HEK293 (cell line): ENCODE measurements around the gene CDYL2.

Experiments
- CTCF ChIA-PET: fragments of 350-600 bp; formaldehyde crosslinking; extraction: SDS; loops from one replicate; lab custom pipeline; 2021; ENCODE audit warnings: antibody characterized with exemption; lab: Yijun Ruan, JAX
- POLR2A ChIA-PET: fragments of 300-600 bp; formaldehyde crosslinking; extraction: SDS; loops from one replicate; lab custom pipeline; 2020; ENCODE audit warnings: antibody characterized with exemption, inconsistent platforms; lab: Yijun Ruan, JAX
- H3K27ac ChIP-seq: fragments of 200-500 bp; sonication (Bioruptor generic); 2 replicates; pipeline ENCODE4 v1.5.1; 2014; ENCODE audit warnings: low read depth, low read length, control low read depth, inconsistent platforms; ENCODE audit errors: extremely low read depth
- H3K36me3 ChIP-seq, 2 experiments: fragments of 200-500 bp in 1 of 2; sonication (Bioruptor generic) in 1 of 2; 1 replicate in 1 of 2; 2 replicates in 1 of 2; pipeline ENCODE4 v1.5.1; 2014 to 2017; ENCODE audit warnings: inconsistent platforms in 2 of 2, low read length in 2 of 2; ENCODE audit not compliant: control insufficient read depth in 2 of 2, insufficient read depth in 1 of 2
- H3K4me1 ChIP-seq: fragments of 200-500 bp; sonication (Bioruptor generic); 2 replicates; pipeline ENCODE4 v1.5.1; 2014; ENCODE audit warnings: mild to moderate bottlenecking, low read length, inconsistent platforms; ENCODE audit not compliant: control insufficient read depth, insufficient read depth
- H3K4me3 ChIP-seq: 2 replicates; pipeline ENCODE4 v1.5.1; 2011; ENCODE audit warnings: low read depth, mild to moderate bottlenecking, control low read depth, low read length, moderate library complexity
- H3K9me3 ChIP-seq: fragments of 200-500 bp; sonication (Bioruptor generic); 2 replicates; pipeline ENCODE4 v1.5.1; 2014; ENCODE audit warnings: low read depth, low read length, inconsistent platforms; ENCODE audit not compliant: control insufficient read depth, insufficient read depth
- BCL11B ChIP-seq: fragments of 450-650 bp; formaldehyde crosslinking; IDR thresholded peaks from 2 replicates; pipeline ENCODE4 v1.5.1; 2016; ENCODE audit warnings: low read depth, missing biosample characterization, missing genetic modification characterization
- KLF1 ChIP-seq: fragments of 450-650 bp; formaldehyde crosslinking; IDR thresholded peaks from 2 replicates; pipeline ENCODE4 v1.5.1; 2016; ENCODE audit warnings: missing biosample characterization, missing genetic modification characterization
- MYNN ChIP-seq: fragments of 450-650 bp; formaldehyde crosslinking; IDR thresholded peaks from 2 replicates; pipeline ENCODE4 v1.5.1; 2016; ENCODE audit warnings: missing biosample characterization, missing genetic modification characterization, borderline replicate concordance
- SCRT1 ChIP-seq: fragments of 450-650 bp; formaldehyde crosslinking; IDR thresholded peaks from 2 replicates; pipeline ENCODE4 v1.5.1; 2016; ENCODE audit warnings: missing biosample characterization, missing genetic modification characterization, borderline replicate concordance
- TSHZ1 ChIP-seq: fragments of 450-650 bp; formaldehyde crosslinking; IDR thresholded peaks from 2 replicates; pipeline ENCODE4 v1.5.1; 2016; ENCODE audit warnings: missing biosample characterization, missing genetic modification characterization, borderline replicate concordance
- ZBTB48 ChIP-seq: fragments of 450-650 bp; formaldehyde crosslinking; IDR thresholded peaks from 2 replicates; pipeline ENCODE4 v1.5.1; 2016; ENCODE audit warnings: missing biosample characterization, missing genetic modification characterization
- ZNF529 ChIP-seq: fragments of 450-650 bp; formaldehyde crosslinking; IDR thresholded peaks from 2 replicates; pipeline ENCODE4 v1.5.1; 2017; ENCODE audit warnings: missing genetic modification characterization, missing biosample characterization; ENCODE audit not compliant: insufficient replicate concordance
- ZNF561 ChIP-seq: fragments of 450-650 bp; IDR thresholded peaks from 2 replicates; pipeline ENCODE4 v1.5.1; 2018; ENCODE audit warnings: missing biosample characterization, missing genetic modification characterization, borderline replicate concordance
- ZNF624 ChIP-seq: fragments of 450-650 bp; formaldehyde crosslinking; IDR thresholded peaks from 2 replicates; pipeline ENCODE4 v1.5.1; 2017; ENCODE audit warnings: missing biosample characterization, missing genetic modification characterization
- ZNF658 ChIP-seq: fragments of 450-650 bp; formaldehyde crosslinking; IDR thresholded peaks from 2 replicates; pipeline ENCODE4; 2016; ENCODE audit warnings: missing biosample characterization, missing genetic modification characterization
- TF ChIP-seq, protein P1 (sequence below): fragments of 450-650 bp; formaldehyde crosslinking; IDR thresholded peaks from 2 replicates; pipeline ENCODE4 v1.5.1; 2017; ENCODE audit warnings: missing biosample characterization, missing genetic modification characterization
- TF ChIP-seq, protein P2 (sequence below): fragments of 450-650 bp; formaldehyde crosslinking; IDR thresholded peaks from 2 replicates; pipeline ENCODE4 v1.5.1; 2016; ENCODE audit warnings: missing biosample characterization, missing genetic modification characterization
- TF ChIP-seq, protein P3 (sequence below): fragments of 450-650 bp; formaldehyde crosslinking; IDR thresholded peaks from 2 replicates; pipeline ENCODE4 v1.5.1; 2017; ENCODE audit warnings: missing biosample characterization, missing genetic modification characterization
- TF ChIP-seq, protein P4 (sequence below): fragments of 450-650 bp; formaldehyde crosslinking; IDR thresholded peaks from 2 replicates; pipeline ENCODE4 v1.5.1; 2017; ENCODE audit warnings: missing biosample characterization, missing genetic modification characterization

The CDYL2 gene

GRCh38 chr16:80807906-80808305, 3.5 kb upstream of the CDYL2 start (continued):
- TF ChIP-seq SCRT1 (tag by site-specific recombination): no peak
- no peak for TF ChIP-seq ZNF561 (tag by site-specific recombination)
- TF ChIP-seq KLF1 (tag by site-specific recombination): no peak
- TF ChIP-seq ZBTB48 (tag by site-specific recombination): no peak
- TF ChIP-seq, protein P1, sequence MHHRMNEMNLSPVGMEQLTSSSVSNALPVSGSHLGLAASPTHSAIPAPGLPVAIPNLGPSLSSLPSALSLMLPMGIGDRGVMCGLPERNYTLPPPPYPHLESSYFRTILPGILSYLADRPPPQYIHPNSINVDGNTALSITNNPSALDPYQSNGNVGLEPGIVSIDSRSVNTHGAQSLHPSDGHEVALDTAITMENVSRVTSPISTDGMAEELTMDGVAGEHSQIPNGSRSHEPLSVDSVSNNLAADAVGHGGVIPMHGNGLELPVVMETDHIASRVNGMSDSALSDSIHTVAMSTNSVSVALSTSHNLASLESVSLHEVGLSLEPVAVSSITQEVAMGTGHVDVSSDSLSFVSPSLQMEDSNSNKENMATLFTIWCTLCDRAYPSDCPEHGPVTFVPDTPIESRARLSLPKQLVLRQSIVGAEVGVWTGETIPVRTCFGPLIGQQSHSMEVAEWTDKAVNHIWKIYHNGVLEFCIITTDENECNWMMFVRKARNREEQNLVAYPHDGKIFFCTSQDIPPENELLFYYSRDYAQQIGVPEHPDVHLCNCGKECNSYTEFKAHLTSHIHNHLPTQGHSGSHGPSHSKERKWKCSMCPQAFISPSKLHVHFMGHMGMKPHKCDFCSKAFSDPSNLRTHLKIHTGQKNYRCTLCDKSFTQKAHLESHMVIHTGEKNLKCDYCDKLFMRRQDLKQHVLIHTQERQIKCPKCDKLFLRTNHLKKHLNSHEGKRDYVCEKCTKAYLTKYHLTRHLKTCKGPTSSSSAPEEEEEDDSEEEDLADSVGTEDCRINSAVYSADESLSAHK (tag by site-specific recombination): no peak
- TF ChIP-seq ZNF529 (tag by site-specific recombination): no peak
- no peak for TF ChIP-seq ZNF624 (tag by site-specific recombination)
- TF ChIP-seq, protein P2, sequence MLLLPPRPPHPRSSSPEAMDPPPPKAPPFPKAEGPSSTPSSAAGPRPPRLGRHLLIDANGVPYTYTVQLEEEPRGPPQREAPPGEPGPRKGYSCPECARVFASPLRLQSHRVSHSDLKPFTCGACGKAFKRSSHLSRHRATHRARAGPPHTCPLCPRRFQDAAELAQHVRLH: no peak

DNA sequence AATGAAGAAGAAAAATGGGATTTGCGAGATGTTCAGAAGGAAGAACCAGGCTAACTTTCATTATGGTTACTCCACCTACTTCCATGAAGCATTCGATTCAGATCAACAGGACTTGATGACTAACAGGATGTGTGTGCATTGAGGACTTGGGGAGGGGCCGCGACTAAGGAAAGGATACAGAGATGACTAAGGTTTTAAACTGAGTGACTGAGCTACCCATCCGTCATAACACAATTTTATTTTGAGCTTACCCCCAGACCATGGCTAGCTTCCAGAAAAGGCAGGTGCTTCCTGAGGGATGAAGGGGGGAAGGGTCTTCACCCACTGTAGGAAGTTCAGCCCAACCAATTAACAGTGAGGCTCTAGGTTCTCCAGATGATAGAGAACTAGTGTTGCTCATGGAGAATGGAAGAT, 2.5 kb upstream of the CDYL2 start:
- TF ChIP-seq ZNF658: no peak
- TF ChIP-seq, protein P3, sequence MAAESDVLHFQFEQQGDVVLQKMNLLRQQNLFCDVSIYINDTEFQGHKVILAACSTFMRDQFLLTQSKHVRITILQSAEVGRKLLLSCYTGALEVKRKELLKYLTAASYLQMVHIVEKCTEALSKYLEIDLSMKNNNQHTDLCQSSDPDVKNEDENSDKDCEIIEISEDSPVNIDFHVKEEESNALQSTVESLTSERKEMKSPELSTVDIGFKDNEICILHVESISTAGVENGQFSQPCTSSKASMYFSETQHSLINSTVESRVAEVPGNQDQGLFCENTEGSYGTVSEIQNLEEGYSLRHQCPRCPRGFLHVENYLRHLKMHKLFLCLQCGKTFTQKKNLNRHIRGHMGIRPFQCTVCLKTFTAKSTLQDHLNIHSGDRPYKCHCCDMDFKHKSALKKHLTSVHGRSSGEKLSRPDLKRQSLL (tag by site-specific recombination): peak; percentile 32; the same call in 1 of the 2 replicates
- TF ChIP-seq TSHZ1 (tag by site-specific recombination): no peak
- no peak for TF ChIP-seq MYNN
- TF ChIP-seq, all 188 proteins: peak for 1
- CTCF ChIA-PET: interaction anchor here (0.6 to 2.5 kb wide), 3 partner anchors 17 to 280 kb away, joined by 4 to 13 read pairs (median 4); no protein-coding TSS in a partner anchor
- Histone ChIP-seq H3K9me3 (no peaks in the 10 kb centered on the region), H3K4me1 (no peaks in the 10 kb centered on the region), H3K36me3 (no peaks in the 10 kb centered on the region), H3K27ac (no peak overlapping the region), H3K4me3 (no peak overlapping the region)
- POLR2A ChIA-PET: no interaction called here

DNA sequence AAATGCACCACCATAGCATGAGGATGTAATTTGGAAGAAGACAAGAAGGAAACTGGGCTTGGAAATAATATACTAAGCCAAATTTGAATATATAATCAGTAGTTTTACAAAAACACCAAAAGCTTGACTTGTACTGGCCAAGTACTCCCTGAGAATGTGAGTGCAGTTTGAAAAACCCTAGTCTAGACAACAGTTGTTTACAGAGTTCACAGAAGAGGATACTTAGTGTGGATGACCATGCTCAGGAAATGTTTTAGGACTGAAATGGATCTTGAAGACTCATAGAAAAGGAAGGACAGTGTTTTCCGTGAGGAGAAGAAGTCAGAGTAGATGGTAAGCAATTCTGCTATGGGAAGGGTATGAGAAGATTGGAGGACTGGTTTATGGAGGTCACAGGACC, 1.9 kb upstream of the CDYL2 start:
- H3K4me1 ChIP-seq: no peaks in the 10 kb centered on the region
- no peak overlapping the region for H3K4me3 ChIP-seq
- POLR2A ChIA-PET: no interaction called here
- CTCF ChIA-PET: interaction anchor here (0.8 to 2.5 kb wide), 2 partner anchors 279 to 340 kb away, joined by 5 to 13 read pairs; no protein-coding TSS in a partner anchor
- no peaks in the 10 kb centered on the region for H3K36me3 ChIP-seq
- H3K9me3 ChIP-seq: no peaks in the 10 kb centered on the region
- H3K27ac ChIP-seq: no peak overlapping the region
- TF ChIP-seq, protein P4, sequence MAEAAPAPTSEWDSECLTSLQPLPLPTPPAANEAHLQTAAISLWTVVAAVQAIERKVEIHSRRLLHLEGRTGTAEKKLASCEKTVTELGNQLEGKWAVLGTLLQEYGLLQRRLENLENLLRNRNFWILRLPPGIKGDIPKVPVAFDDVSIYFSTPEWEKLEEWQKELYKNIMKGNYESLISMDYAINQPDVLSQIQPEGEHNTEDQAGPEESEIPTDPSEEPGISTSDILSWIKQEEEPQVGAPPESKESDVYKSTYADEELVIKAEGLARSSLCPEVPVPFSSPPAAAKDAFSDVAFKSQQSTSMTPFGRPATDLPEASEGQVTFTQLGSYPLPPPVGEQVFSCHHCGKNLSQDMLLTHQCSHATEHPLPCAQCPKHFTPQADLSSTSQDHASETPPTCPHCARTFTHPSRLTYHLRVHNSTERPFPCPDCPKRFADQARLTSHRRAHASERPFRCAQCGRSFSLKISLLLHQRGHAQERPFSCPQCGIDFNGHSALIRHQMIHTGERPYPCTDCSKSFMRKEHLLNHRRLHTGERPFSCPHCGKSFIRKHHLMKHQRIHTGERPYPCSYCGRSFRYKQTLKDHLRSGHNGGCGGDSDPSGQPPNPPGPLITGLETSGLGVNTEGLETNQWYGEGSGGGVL: no peak
- TF ChIP-seq BCL11B (tag by site-specific recombination): no peak
